GM21367 (cell line): Measurements from ENCODE around the gene AMMECR1L.
A peak's percentile ranks its signal among the peaks of the same experiment; 100 is the strongest.
"Not testable (repeated sequence)": the region's sequence is repeated elsewhere in the genome, so short reads cannot be mapped to it uniquely, and the experiment has no call there.

Experiments
- ATAC-seq: cut with Tn5 transposase; IDR thresholded peaks from one replicate; pipeline ENCODE4 v1.9.1; 2021; ENCODE audit not compliant: unreplicated experiment

Gene AMMECR1L

GRCh38 chr2:127887082-127887775, 1.5 kb upstream of the AMMECR1L start:
- no peak for ATAC-seq

GRCh38 chr2:127886593-127886935, 808 bp upstream of the AMMECR1L start:
- ATAC-seq, result not testable (repeated sequence)

- ATAC-seq, result peak; percentile 27
These were observed 655 bp downstream of the AMMECR1L start for GRCh38 chr2:127884861-127885740.

- ATAC-seq, result no peak
These were observed 1.3 kb downstream of the AMMECR1L start for GRCh38 chr2:127884436-127884835.

- no peak for ATAC-seq
These were observed 5.9 kb downstream of the AMMECR1L start for GRCh38 chr2:127879899-127880298.

GRCh38 chr2:127877626-127878025, 8.1 kb downstream of the AMMECR1L start:
- no peak for ATAC-seq

GRCh38 chr2:127877136-127877535, 8.6 kb downstream of the AMMECR1L start:
- ATAC-seq, result no peak

- no peak for ATAC-seq
These were observed 11.1 kb downstream of the AMMECR1L start for GRCh38 chr2:127874378-127875269.

GRCh38 chr2:127873707-127874303, 12.0 kb downstream of the AMMECR1L start:
- no peak for ATAC-seq

- ATAC-seq, result no peak
These were observed 13.4 kb downstream of the AMMECR1L start for GRCh38 chr2:127872354-127872753.

GRCh38 chr2:127865926-127866325, 19.8 kb downstream of the AMMECR1L start:
- no peak for ATAC-seq

GRCh38 chr2:127864877-127865276, 20.9 kb downstream of the AMMECR1L start:
- no peak for ATAC-seq

GRCh38 chr2:127862228-127862627, 23.5 kb downstream of the AMMECR1L start:
- no peak for ATAC-seq

GRCh38 chr2:127860130-127860529, 25.6 kb downstream of the AMMECR1L start:
- ATAC-seq, result no peak

- no peak for ATAC-seq
These were observed 26.1 kb downstream of the AMMECR1L start for GRCh38 chr2:127859712-127860085.

- ATAC-seq, result no peak
These were observed 28.4 kb downstream of the AMMECR1L start for GRCh38 chr2:127857265-127857808.

GRCh38 chr2:127853671-127854070, 32.1 kb downstream of the AMMECR1L start:
- no peak for ATAC-seq

GRCh38 chr2:127852388-127852787, 33.4 kb downstream of the AMMECR1L start:
- ATAC-seq, result no peak

GRCh38 chr2:127847931-127848330, 37.8 kb downstream of the AMMECR1L start:
- ATAC-seq, result no peak

GRCh38 chr2:127844973-127845372, 40.8 kb downstream of the AMMECR1L start:
- ATAC-seq, result no peak

GRCh38 chr2:127843677-127844076, 42.1 kb downstream of the AMMECR1L start:
- ATAC-seq, result no peak
